GM12878 (cell line): Measurements from ENCODE around the gene WNK1. TPM values are rescaled to one million over a fixed set of nuclear protein-coding genes. Genes with fewer than 3 reads are reported as not detected.
A peak's percentile ranks its signal among the peaks of the same experiment; 100 is the strongest.

ENCODE experiments used
- ATAC-seq: fragments of 200-7000 bp; cut with Tn5 transposase; 3 replicates; pipeline ENCODE4 v1.9.1; 2020; ENCODE audit warnings: mild to moderate bottlenecking, moderate library complexity
- BruUV-seq: library from RNA; stranded (reverse); fragments of 400-500 nt; replicated peaks from 2 replicates; lab custom pipeline; 2021; lab: Mats Ljungman, UMichigan
- CTCF ChIA-PET: fragments of 300-600 bp; sonication (Branson Sonifier 250); formaldehyde crosslinking; extraction: SDS; loops from one replicate; lab custom pipeline; 2021; ENCODE audit warnings: inconsistent platforms; lab: Yijun Ruan, JAX
- POLR2A ChIA-PET: fragments of 350-600 bp; formaldehyde crosslinking; extraction: SDS; loops from one replicate; lab custom pipeline; 2021; ENCODE audit warnings: inconsistent platforms; lab: Charles Lee
- RAD21 ChIA-PET: fragments of 300-600 bp; sonication (Branson Sonifier 250); formaldehyde crosslinking; loops from one replicate; lab custom pipeline; 2023; ENCODE audit warnings: antibody characterized with exemption; ENCODE audit not compliant: unreplicated experiment; lab: Charles Lee
- SMC1A ChIA-PET: fragments of 300-600 bp; sonication (Branson Sonifier 250); formaldehyde crosslinking; loops from one replicate; lab custom pipeline; 2023; ENCODE audit not compliant: unreplicated experiment, uncharacterized antibody; lab: Charles Lee
- DNase-seq: peaks from one replicate; pipeline ENCODE4 v3.0.0-alpha.2; 2011; ENCODE audit warnings: low read depth, low spot score
- FAIRE-seq: peaks from 3 replicates; lab custom pipeline; 2011; peaks lifted over from hg19 to GRCh38; lab: Jason Lieb, UNC
- H2AFZ ChIP-seq: 2 replicates; pipeline ENCODE4 v1.6.0; 2011; ENCODE audit warnings: low read depth, low read length, control low read depth; ENCODE audit not compliant: control insufficient read depth
- H3K27ac ChIP-seq: 2 replicates; pipeline ENCODE4 v1.5.1; 2011; ENCODE audit warnings: control low read depth; ENCODE audit not compliant: control insufficient read depth, insufficient read depth
- H3K27me3 ChIP-seq, 2 experiments: replicated peaks in 1 of 2; 2 replicates each; pipeline versions ENCODE4 v1.6.0 to v1.6.1; 2011; ENCODE audit warnings: low read length in 1 of 2; ENCODE audit not compliant: control insufficient read depth in 2 of 2, insufficient read depth in 2 of 2
- H3K36me3 ChIP-seq, 2 experiments: 2 replicates each; pipeline ENCODE4 v1.5.1; 2011; ENCODE audit warnings: low read length in 1 of 2; ENCODE audit not compliant: control insufficient read depth in 2 of 2, insufficient read depth in 2 of 2
- H3K4me1 ChIP-seq: 2 replicates; pipeline ENCODE4 v1.6.1; 2011; ENCODE audit warnings: mild to moderate bottlenecking, low read length, moderate library complexity, mixed read lengths; ENCODE audit not compliant: control insufficient read depth, insufficient read depth
- H3K4me2 ChIP-seq: 2 replicates; pipeline ENCODE4 v1.6.0; 2011; ENCODE audit warnings: control low read depth; ENCODE audit not compliant: control insufficient read depth, insufficient read depth
- H3K4me3 ChIP-seq: fragments of 200-600 bp; sonication (generic); 2 replicates; pipeline ENCODE4 v1.5.1; 2016
- H3K79me2 ChIP-seq: 2 replicates; pipeline ENCODE4 v1.6.0; 2011; ENCODE audit warnings: low read length; ENCODE audit not compliant: control insufficient read depth, insufficient read depth
- H3K9ac ChIP-seq: 2 replicates; pipeline ENCODE4 v1.8.0; 2011; ENCODE audit warnings: low read length, control low read depth, mixed read lengths; ENCODE audit not compliant: control insufficient read depth, insufficient read depth
- H3K9me3 ChIP-seq: replicated peaks from 3 replicates; pipeline ENCODE4 v1.5.1; 2011; ENCODE audit warnings: mild to moderate bottlenecking, low read length; ENCODE audit not compliant: control insufficient read depth, insufficient read depth
- H4K20me1 ChIP-seq: 2 replicates; pipeline ENCODE4 v1.6.0; 2011; ENCODE audit not compliant: control insufficient read depth, insufficient read depth
- BHLHE40 ChIP-seq, 2 experiments: fragments of 450-650 bp in 1 of 2; IDR thresholded peaks; 2 replicates each; pipeline ENCODE4 v1.6.1; 2011 to 2017; ENCODE audit warnings: low read depth in 2 of 2, borderline replicate concordance in 1 of 2, improper control_type of control experiment in 1 of 2, low read length in 1 of 2, mild to moderate bottlenecking in 1 of 2
- BMI1 ChIP-seq: fragments of 450-650 bp; IDR thresholded peaks from 2 replicates; pipeline ENCODE4 v1.6.1; 2016; ENCODE audit warnings: mild to moderate bottlenecking, moderate library complexity, borderline replicate concordance
- E4F1 ChIP-seq: fragments of 450-650 bp; IDR thresholded peaks from 2 replicates; pipeline ENCODE4 v1.6.1; 2018; ENCODE audit warnings: borderline replicate concordance, mild to moderate bottlenecking; ENCODE audit not compliant: partially characterized antibody
- ELK1 ChIP-seq: IDR thresholded peaks from 2 replicates; pipeline ENCODE4 v1.6.1; 2012; ENCODE audit warnings: low read depth, low read length, improper control_type of control experiment
- GABPA ChIP-seq: IDR thresholded peaks from 2 replicates; pipeline ENCODE4 v1.6.1; 2014; ENCODE audit warnings: antibody characterized with exemption, low read depth, mild to moderate bottlenecking, inconsistent platforms
- HDAC2 ChIP-seq: fragments of 200-600 bp; sonication (generic); IDR thresholded peaks from 2 replicates; pipeline ENCODE4 v1.6.1; 2017
- MEF2A ChIP-seq: IDR thresholded peaks from 2 replicates; pipeline ENCODE4 v1.6.1; 2011; ENCODE audit warnings: low read depth, mild to moderate bottlenecking, low read length, moderate library complexity; ENCODE audit not compliant: insufficient read depth
- PML ChIP-seq: IDR thresholded peaks from 2 replicates; pipeline ENCODE4 v1.6.1; 2012; ENCODE audit warnings: low read length, inconsistent platforms
- RAD51 ChIP-seq: fragments of 450-650 bp; IDR thresholded peaks from 2 replicates; pipeline ENCODE4 v1.6.1; 2016; ENCODE audit warnings: moderate library complexity, mild to moderate bottlenecking, inconsistent platforms
- SUPT20H ChIP-seq: IDR thresholded peaks from 2 replicates; pipeline ENCODE4 v1.6.1; 2011; ENCODE audit warnings: low read depth, mild to moderate bottlenecking, low read length, moderate library complexity, borderline replicate concordance; ENCODE audit not compliant: control insufficient read depth
- SUZ12 ChIP-seq: fragments of 200-600 bp; sonication (generic); IDR thresholded peaks from one replicate; pipeline ENCODE4 v1.6.1; 2018; ENCODE audit warnings: antibody characterized with exemption, mild to moderate bottlenecking; ENCODE audit not compliant: unreplicated experiment
- YBX1 ChIP-seq: fragments of 450-650 bp; IDR thresholded peaks from 2 replicates; pipeline ENCODE4 v1.6.1; 2016; ENCODE audit warnings: antibody characterized with exemption
- WGBS: methylation state at CpG from one replicate; pipeline ENCODE4 v1.1.6; 2016; ENCODE audit warnings: low lambda C conversion rate; ENCODE audit not compliant: insufficient replicate concordance, insufficient coverage; ENCODE audit errors: missing lambda C conversion rate; 5-methylcytosine and 5-hydroxymethylcytosine counted together
- in situ Hi-C: fragments of 300-500 bp; cut with MboI; formaldehyde crosslinking; loops from 9 replicates; pipeline ENCODE4 v1.14.3; 2018; ENCODE audit warnings: mixed read lengths
- intact Hi-C: fragments of 100-400 bp; cut with micrococcal nuclease; formaldehyde crosslinking; loops from one replicate; pipeline ENCODE4 v1.14.2; 2022; ENCODE audit not compliant: unreplicated experiment
- polyA plus RNA-seq, 11 experiments: library from polyadenylated mRNA; depleted of rRNA in 4 of 11; unstranded in 6 of 11; stranded (reverse) in 5 of 11; fragments of >200 nt; fragmentation: Nextera tagmentation in 4 of 11; fragmentation: Illumina TruSeq in 1 of 11; extraction: Ambion mirVana in 4 of 11; extraction: Trizol in 1 of 11; gene quantifications; 1 replicate in 1 of 11; 2 replicates in 10 of 11; pipeline versions ENCODE4 v1.2.1 to v1.2.3, GENCODE V29; 2011 to 2016; ENCODE audit warnings: inconsistent platforms in 2 of 11, missing spikeins in 2 of 11, low read depth in 1 of 11
- total RNA-seq, 4 experiments: library from RNA; depleted of rRNA in 3 of 4; stranded (reverse); fragments of >200 nt in 3 of 4; fragmentation: Illumina TruSeq in 1 of 4; extraction: Trizol in 1 of 4; gene quantifications; 2 replicates each; pipeline versions ENCODE4 v1.2.1 to v1.2.3, GENCODE V29; 2013 to 2021
- TF ChIP-seq, protein P1 (sequence below): IDR thresholded peaks from 2 replicates; pipeline ENCODE4 v1.6.1; 2012; ENCODE audit warnings: low read length, inconsistent platforms

The WNK1 gene
- total and polyA plus RNA-seq, 10 of the 15 experiments (the other 5 are each of a cell fraction or from before 2014, with no cell fraction given): 9.6 to 151 (median 86.6) TPM

DNA sequence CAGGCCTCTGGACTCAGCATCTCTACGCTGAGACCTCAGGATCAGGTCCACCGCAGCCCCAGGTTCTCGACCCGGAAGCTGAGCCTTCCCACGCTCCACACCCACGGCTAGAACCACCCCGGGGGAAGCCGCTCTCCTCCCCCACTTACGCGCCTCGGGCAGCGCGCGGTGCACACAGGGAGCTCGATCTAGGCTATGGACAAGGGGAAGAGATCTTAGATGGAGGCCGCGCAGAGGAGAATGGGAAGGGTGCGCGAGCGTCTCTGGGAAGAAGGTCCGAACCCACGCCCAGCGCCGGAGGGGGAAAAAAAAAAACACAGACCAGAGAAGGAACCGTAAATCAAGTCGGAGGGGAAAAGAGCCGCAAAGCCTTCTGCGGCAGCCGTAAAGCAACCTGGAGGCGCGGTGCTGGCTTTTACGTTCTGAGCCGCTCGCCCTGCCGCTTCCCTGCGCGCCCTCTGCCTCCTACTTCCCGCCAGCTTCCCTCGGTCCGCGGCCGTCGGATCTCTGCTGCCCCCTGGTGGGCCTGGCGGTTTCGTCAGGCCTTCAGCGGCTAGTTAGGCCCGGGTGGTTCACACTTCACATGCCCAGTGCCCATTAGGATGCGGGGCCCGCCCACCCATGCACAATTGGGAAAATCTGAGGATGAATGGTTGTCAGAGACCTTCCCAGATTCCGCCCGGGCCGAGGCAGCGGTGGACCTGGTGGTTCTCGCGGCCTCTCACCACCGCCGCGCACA lies 197.2 kb downstream of the WNK1 start, which contains the start of gene RAD52 (continued):
- TF ChIP-seq ELK1: peak; percentile 41; the same call in 1 of the 2 replicates
- no peak for TF ChIP-seq YBX1
- TF ChIP-seq BMI1: no peak
- TF ChIP-seq BHLHE40 (IDR thresholded peaks at IDR 0.05; ENCODE audit: borderline replicate concordance in 1 of 2, low read depth in 2 of 2, low read length in 1 of 2): peak in 1 of 2 experiments; percentile 75; a peak in 2 of 4 replicates
- TF ChIP-seq HDAC2: 0 out of 2 replicates have a peak, but pooled peaks have one; percentile 67
- TF ChIP-seq GABPA: peak; percentile 23; the same call in 1 of the 2 replicates
- TF ChIP-seq RAD51: no peak

- no peaks in the 10 kb centered on the region for H4K20me1 ChIP-seq
- H3K4me2 ChIP-seq: no peak overlapping the region
- POLR2A ChIA-PET: no interaction called here
- no peak overlapping the region for H3K9ac ChIP-seq
- no peaks in the 10 kb centered on the region for H3K27me3 ChIP-seq
- DNase-seq (no peak), ATAC-seq (no peak), FAIRE-seq (no peak)
- H3K27ac ChIP-seq: no peak overlapping the region
- CTCF ChIA-PET: interaction anchor here (0.6 to 3.1 kb wide), 11 partner anchors 25 to 632 kb away, joined by 3 to 10 read pairs (median 4); no protein-coding TSS in a partner anchor
- H3K36me3 ChIP-seq: no peaks in the 10 kb centered on the region
- TF ChIP-seq MEF2A (no peak), ELK1 (no peak), SUPT20H (no peak), HDAC2 (no peak), E4F1 (no peak), SUZ12 (no peak), PML (no peak)
- TF ChIP-seq, protein P1, sequence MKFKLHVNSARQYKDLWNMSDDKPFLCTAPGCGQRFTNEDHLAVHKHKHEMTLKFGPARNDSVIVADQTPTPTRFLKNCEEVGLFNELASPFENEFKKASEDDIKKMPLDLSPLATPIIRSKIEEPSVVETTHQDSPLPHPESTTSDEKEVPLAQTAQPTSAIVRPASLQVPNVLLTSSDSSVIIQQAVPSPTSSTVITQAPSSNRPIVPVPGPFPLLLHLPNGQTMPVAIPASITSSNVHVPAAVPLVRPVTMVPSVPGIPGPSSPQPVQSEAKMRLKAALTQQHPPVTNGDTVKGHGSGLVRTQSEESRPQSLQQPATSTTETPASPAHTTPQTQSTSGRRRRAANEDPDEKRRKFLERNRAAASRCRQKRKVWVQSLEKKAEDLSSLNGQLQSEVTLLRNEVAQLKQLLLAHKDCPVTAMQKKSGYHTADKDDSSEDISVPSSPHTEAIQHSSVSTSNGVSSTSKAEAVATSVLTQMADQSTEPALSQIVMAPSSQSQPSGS: no peak
- WGBS: 48% methylated on average over 1 of the region's 1 CpG
- SMC1A ChIA-PET: interaction anchor here (0.9 to 1.9 kb wide), 4 partner anchors 39 to 375 kb away, joined by 3 to 14 read pairs (median 5); no protein-coding TSS in a partner anchor
- H3K4me1 ChIP-seq: peaks cover 6% of the 10 kb centered on the region; the same call in 1 of the 2 replicates
- RAD21 ChIA-PET: interaction anchor here (0.6 to 1.9 kb wide), 5 partner anchors 39 to 200 kb away, joined by 4 to 7 read pairs (median 4); partner anchors contain the start of gene ERC1
- H3K79me2 ChIP-seq: peaks cover 29% of the 10 kb centered on the region
- no TSS peak for BruUV-seq
- H2AFZ ChIP-seq: no peak overlapping the region
- H3K9me3 ChIP-seq: no peaks in the 10 kb centered on the region
- no peak overlapping the region for H3K4me3 ChIP-seq
- in situ Hi-C loops: no loop called here
- intact Hi-C loops: loop anchor here (5.0 kb wide), 1 partner anchor 131 kb away; no protein-coding TSS in a partner anchor
Measured at GRCh38 chr12:951176-951575, 198.8 kb downstream of the WNK1 start.
